Hematopoietic multipotent progenitor cell treated with erythropoietin and hydrocortisone succinate and interleukin-3 and kit ligand, for 15 days (in vitro differentiated cells): ENCODE data around the gene KIFAP3.
"Not testable (repeated sequence)": the region's sequence is repeated elsewhere in the genome, so short reads cannot be mapped to it uniquely, and the experiment has no call there.

Experiments
- DNase-seq: peaks from one replicate; pipeline ENCODE4 v3.0.0-alpha.2; 2015; ENCODE audit warnings: low spot score

The KIFAP3 gene

DNA sequence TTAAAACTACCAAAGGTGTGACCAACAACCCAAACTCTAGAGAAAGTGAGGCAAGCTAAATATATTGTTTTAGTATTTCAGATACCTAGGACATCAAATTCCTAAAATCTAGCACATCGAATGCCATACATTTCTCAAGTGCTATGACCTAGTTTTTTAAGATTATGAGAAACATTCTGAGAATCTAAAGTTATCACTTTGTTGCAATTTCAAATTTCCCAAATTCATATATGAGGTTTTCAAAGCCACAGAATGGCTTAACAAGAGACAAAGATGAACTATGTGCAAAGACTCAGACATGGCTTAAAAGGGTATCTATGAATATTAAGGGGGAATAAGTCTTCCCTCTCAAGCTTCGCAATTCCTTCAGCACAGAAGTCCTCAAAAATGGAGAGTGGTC lies 187.6 kb downstream of the KIFAP3 start:
- no peak for DNase-seq

DNA sequence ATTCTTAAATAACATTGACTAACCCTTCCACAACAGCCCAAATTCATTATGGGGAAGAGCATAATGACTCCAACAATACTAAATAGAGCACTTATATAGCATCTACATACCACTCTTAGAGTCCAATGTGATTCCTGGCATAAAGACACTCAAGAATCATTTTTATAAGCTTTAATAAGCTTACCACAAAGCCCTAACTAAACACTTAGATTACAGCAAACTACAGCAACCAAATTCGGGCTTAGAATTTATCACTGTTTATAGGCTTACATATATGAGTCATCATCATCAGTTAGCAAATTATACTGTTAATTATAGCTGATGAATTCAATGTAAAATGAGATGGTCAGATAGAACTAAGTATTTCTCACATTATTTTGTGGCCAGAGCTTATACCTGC lies 188.1 kb downstream of the KIFAP3 start:
- DNase-seq, result no peak

DNA sequence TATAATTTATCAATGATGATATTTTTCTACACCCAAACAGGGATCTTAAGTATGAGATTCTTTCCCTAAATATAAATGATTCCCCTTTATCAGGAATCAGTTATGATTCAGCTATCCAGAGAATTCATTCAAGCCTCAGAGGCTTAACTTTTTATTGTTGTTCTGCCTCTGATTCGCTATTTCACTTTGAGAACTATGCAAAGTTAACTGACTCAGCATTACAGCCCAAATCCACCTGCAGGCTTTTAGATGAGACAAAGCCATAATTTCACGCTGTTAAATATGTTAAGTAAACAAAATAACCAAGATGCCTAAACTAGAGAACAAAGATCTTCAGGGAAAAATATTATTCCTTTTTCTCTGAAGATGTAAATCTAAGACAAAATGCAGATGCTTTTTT lies 189.3 kb downstream of the KIFAP3 start:
- no peak for DNase-seq

DNA sequence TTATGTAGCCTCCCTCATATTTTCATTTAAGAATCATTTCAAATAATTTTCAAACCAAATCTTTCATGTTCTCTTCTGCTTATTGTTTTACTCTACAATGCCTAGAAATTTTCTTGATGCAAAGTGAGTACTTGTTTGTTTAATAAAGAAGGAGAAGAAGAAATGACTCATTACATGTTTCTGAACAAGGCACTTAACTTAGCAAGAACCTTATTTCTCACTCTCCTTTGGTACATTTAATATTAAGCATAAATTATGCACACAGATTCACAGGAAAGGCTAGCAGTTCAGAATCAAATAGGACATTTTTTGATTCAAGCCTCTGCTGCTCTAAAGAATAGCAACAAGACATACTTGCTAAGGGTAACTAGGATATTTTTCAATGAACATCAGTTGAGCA lies 189.9 kb downstream of the KIFAP3 start:
- no peak for DNase-seq

DNA sequence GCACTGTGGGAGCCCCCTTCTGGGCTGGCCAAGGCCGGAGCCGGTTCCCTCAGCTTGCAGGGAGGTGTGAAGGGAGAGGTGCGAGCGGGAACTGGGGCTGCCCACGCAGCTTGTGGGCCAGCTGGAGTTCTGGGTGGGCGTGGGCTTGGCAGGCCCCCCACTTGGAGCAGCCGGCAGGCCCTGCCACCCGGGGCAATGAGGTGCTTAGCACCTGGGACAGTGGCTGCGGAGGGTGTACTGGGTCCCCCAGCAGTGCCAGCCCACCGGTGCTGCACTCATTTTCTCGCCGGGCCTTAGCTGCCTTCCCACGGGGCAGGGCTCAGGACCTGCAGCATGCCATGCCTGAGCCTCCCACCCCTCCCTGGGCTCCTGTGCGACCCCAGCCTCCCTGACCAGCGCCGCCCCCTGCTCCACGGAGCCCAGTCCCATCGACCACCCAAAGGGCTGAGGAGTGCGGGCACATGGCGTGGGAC lies 192.4 kb downstream of the KIFAP3 start:
- DNase-seq, result no peak

DNA sequence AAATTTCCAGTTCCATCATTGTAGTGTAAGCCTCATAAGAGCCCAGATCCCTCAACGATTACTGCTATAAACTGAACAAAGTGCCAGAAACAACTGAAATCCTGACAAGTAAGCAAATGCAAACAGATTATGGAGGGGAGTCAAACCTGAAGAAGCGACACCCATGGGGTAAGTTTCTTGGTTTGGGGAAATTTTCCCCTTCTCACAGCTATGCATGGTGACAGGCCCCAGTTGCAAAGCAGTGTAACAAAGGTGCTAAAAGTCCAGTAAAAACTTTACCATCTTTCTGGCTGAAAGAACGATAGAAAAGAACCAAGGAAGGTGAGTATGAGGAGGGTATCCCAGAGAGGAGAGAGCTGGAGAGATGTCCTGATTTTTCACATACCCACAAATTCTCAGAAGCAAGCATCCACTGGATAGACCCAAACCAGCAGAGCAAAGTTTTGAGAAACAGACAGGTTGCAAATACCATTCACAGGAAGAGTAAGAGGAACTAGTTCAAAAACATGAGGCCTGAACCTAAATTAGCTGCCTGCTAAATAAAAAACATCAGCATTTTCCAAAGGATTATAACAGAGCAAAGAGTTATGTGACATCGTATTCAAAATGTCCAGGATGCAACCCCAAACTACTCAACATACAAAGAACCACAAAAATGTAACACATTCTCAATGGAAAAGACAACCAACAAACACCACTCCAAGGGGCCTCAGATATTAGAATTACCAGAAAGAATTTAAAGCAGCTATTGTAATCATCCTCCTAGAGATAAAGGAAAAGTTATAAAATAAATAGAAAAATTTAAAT lies 195.3 kb downstream of the KIFAP3 start:
- no peak for DNase-seq

DNA sequence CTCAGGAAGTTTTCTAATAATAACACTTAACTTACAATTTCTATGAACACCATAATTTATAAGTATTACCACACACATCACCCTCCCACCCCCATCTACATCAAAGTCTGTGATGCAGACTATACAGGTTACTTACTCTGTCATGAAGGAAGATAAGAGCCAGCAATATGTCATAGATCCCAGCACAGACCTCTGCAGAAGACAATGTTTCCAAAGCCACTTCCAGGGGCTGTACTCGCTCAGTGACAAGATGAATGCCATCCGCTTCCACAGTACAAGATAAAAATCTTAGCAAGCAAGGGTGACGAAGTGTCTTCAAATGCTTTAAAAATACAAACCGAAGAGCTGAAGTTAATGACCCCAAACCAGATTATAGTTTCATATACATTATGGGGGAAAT lies 196.0 kb downstream of the KIFAP3 start:
- no peak for DNase-seq

DNA sequence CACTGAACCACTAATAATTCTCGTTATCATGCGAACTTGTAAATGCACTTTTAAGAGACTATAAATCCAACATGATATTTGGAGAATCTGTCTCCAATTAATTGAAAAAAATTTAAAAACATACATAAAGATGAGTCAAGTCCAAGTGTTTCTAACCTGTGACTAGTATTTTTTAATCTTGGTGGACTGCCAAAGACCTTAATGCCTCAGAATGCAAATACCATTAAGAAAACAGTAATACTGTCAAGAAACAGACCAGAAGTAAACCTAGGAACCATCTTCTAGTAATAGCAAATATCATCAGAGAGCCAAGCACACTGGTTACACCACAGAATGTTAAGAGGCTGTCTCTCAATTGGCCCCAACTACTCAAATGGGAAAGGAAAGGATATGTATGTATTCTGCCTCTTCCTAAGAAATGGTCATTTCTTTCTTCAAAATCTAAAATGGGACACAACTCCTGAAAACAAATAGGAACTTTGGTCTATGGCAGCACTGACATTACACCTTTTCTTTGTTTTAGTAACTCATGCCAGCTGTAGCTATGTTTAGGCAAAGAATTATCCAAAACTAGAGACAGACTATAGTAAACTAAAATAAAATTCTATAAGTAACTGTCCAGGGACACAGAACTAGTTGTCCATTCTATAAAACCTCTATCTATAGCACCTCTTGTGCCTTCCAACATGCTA lies 196.5 kb downstream of the KIFAP3 start:
- DNase-seq, result no peak

DNA sequence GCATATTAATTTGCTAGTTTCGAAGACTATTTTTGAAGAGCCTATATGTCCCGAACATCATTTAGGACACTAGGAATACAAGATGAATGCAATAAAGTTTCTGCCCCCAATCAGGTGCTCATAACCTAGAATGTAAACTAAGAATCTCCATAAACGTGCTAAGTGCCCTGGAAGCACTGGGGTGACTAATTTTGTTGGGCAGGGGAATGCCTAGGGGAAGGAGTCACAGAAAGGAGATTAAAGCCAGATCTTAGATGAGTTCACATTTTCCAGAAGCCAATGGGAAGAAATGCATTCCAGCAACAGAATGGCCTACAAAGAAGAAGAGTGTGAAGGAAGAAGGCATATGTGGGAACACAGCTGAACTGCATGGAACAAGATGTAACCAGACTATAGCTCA lies 200.3 kb downstream of the KIFAP3 start:
- no peak for DNase-seq

DNA sequence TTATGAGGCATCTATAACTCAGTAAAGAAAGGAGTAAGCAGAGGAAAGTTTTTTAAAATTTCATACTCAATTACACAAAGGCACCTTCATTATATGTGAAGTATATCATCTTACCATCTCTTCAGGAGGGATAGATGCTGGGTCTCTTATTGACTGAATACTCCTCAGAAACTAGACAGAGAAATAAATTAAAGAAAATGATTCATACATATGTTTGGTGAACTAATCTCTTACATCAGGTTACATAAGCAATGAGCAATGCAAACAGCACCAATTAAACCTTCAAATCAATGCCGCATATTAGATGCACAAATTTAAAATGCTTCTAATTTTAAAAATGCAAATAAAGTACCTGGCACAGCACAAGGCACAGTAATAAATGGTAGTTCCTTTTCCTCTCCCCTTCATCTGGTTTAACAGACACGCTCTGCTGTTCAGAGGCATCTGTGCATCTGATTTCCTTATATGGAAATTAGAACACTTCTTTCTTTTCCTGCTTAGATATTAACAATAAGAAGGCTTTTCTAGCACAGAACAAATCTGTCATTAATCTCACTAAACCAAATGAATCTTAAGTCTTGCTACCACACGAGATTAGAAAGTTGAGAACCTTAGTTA lies 200.8 kb downstream of the KIFAP3 start:
- no peak for DNase-seq

DNA sequence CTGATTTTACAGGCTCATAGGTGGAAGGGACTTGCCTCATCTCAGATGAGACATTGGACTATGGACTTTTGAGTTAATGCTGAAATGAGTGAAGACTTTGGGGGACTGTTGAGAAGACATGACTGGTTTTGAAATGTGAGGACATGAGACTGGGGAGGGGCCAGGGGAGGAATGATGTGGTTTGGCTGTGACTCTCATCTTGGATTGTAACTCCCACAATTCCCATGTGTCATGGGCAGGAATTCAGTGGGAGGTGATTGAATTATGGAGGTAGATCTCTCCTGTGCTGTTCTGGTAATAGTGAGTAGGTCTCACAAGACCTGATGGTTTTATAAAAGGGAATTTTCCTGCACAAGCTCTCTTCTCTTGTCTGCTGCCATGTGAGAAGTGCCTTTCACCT lies 201.6 kb downstream of the KIFAP3 start:
- no peak for DNase-seq

DNA sequence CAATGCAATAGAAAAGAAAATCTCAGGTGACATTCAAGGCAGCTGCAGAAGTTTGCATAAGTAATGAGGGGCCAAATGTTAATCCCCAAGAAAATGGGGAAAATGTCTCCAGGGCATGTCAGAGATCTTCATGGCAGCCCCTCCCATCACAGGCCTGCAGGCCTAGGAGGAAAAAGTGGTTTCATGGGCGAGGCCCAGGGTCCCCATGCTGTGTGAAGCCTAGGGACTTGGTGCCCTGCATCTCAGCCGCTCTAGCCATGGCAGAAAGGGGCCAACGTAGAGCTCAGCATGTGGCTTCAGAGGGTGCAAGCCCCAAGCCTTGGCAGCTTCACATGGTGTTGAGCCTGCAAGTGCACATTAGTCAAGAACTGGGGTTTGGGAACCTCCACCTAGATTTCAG lies 202.5 kb downstream of the KIFAP3 start:
- not testable (repeated sequence) for DNase-seq
